Stomach (tissue), 4 donors: Measurements from ENCODE around the gene AUH.

Experiments
- CTCF ChIP-seq, 7 experiments: fragments of 450-650 bp in 4 of 7; fragments of 200-600 bp in 3 of 7; sonication (generic) in 3 of 7; IDR thresholded peaks; one replicate each; pipeline ENCODE4 v1.5.1; 2016 to 2019; ENCODE audit warnings: antibody characterized with exemption in 7 of 7, control low read depth in 2 of 7, mild to moderate bottlenecking in 1 of 7
- EP300 ChIP-seq: sonication (generic); formaldehyde crosslinking; IDR thresholded peaks from one replicate; pipeline ENCODE4 v1.6.1; 2017; ENCODE audit warnings: antibody characterized with exemption
- POLR2A ChIP-seq, 4 donors: fragments of 450-650 bp; IDR thresholded peaks; one replicate each; pipeline ENCODE4 v1.6.1; 2016; ENCODE audit warnings: antibody characterized with exemption in 4 of 4, control low read depth in 2 of 4, mild to moderate bottlenecking in 1 of 4, moderate library complexity in 1 of 4

- TF ChIP-seq POLR2A (IDR thresholded peaks at IDR 0.05) (no peak), CTCF (IDR thresholded peaks at IDR 0.05) (no peak), EP300 (no peak)
Observed at GRCh38 chr9:91208419-91208745, 153.3 kb downstream of the AUH start.
